Measurements from ENCODE around the gene SPPL3. TPM values are rescaled to one million over a fixed set of nuclear protein-coding genes. Genes with fewer than 3 reads are reported as not detected.

Gene SPPL3
- total RNA-seq, 1 donor, result 10.9 TPM

- TF ChIP-seq CTCF (IDR thresholded peaks at IDR 0.05; ENCODE audit: extremely low read depth, low read depth, low read length), result no peak
- H3K4me3 ChIP-seq (ENCODE audit: insufficient read depth, low read length), result no peak overlapping the region
- H3K4me1 ChIP-seq (ENCODE audit: insufficient read depth, low read length), result no peaks in the 10 kb centered on the region
- no peaks in the 10 kb centered on the region for H3K79me2 ChIP-seq (ENCODE audit: insufficient read depth, low read length)
- H3K4me2 ChIP-seq (ENCODE audit: insufficient read depth, low read length), result no peak overlapping the region
- no peaks in the 10 kb centered on the region for H3K36me3 ChIP-seq (ENCODE audit: insufficient read depth, low read length)
- no peak for DNase-seq (ENCODE audit: insufficient read length, low spot score, missing footprints)
- H4K20me1 ChIP-seq (ENCODE audit: insufficient read depth, low read length), result no peaks in the 10 kb centered on the region
- H2AFZ ChIP-seq (ENCODE audit: low read length), result no peak overlapping the region
- no peak overlapping the region for H3K27ac ChIP-seq (ENCODE audit: low read depth, low read length)
- H3K9me3 ChIP-seq (ENCODE audit: low read depth, low read length), result no peaks in the 10 kb centered on the region
- H3K27me3 ChIP-seq (ENCODE audit: insufficient read depth, low read length), result peaks cover 3% of the 10 kb centered on the region
Observed at GRCh38 chr12:120943482-120943881, 39.3 kb upstream of the SPPL3 start.

GRCh38 chr12:120941846-120942405 is 37.8 kb upstream of the SPPL3 start:
- Histone ChIP-seq H3K4me3 (ENCODE audit: insufficient read depth, low read length) (no peak overlapping the region), H3K27ac (ENCODE audit: low read depth, low read length) (no peak overlapping the region), H3K9me3 (ENCODE audit: low read depth, low read length) (no peaks in the 10 kb centered on the region), H4K20me1 (ENCODE audit: insufficient read depth, low read length) (no peaks in the 10 kb centered on the region), H2AFZ (ENCODE audit: low read length) (no peak overlapping the region), H3K79me2 (ENCODE audit: insufficient read depth, low read length) (no peaks in the 10 kb centered on the region), H3K4me2 (ENCODE audit: insufficient read depth, low read length) (no peak overlapping the region), H3K4me1 (ENCODE audit: insufficient read depth, low read length) (no peaks in the 10 kb centered on the region), H3K36me3 (ENCODE audit: insufficient read depth, low read length) (no peaks in the 10 kb centered on the region), H3K27me3 (ENCODE audit: insufficient read depth, low read length) (peaks cover 5% of the 10 kb centered on the region)
- TF ChIP-seq CTCF (IDR thresholded peaks at IDR 0.05; ENCODE audit: extremely low read depth, low read depth, low read length), result no peak
- DNase-seq (ENCODE audit: insufficient read length, low spot score, missing footprints), result peak; percentile 26

DNA sequence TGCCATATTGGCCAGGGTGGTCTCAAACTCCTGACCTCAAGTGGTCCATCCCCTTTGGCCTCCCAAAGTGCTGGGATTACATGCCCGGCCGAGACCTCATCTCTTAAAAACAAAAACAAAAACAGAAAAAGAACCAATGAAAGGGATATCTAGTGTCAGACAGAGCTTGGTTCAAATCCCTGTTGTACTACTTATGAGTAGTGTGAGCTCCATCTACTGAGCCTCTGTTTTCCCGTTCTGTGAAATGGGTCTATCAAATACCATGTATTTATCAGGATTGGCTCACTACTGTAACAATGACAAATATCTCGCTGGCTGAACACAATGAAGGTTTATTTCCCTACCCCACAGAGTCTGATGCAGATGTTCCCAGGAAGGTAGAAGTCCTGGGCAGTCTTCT is 37.3 kb upstream of the SPPL3 start:
- H4K20me1 ChIP-seq (ENCODE audit: insufficient read depth, low read length), result no peaks in the 10 kb centered on the region
- H3K36me3 ChIP-seq (ENCODE audit: insufficient read depth, low read length), result no peaks in the 10 kb centered on the region
- no peak overlapping the region for H3K4me3 ChIP-seq (ENCODE audit: insufficient read depth, low read length)
- H3K4me2 ChIP-seq (ENCODE audit: insufficient read depth, low read length), result no peak overlapping the region
- no peak for TF ChIP-seq CTCF (IDR thresholded peaks at IDR 0.05; ENCODE audit: extremely low read depth, low read depth, low read length)
- H3K9me3 ChIP-seq (ENCODE audit: low read depth, low read length), result no peaks in the 10 kb centered on the region
- no peaks in the 10 kb centered on the region for H3K79me2 ChIP-seq (ENCODE audit: insufficient read depth, low read length)
- DNase-seq (ENCODE audit: insufficient read length, low spot score, missing footprints), result no peak
- H3K4me1 ChIP-seq (ENCODE audit: insufficient read depth, low read length), result no peaks in the 10 kb centered on the region
- peaks cover 5% of the 10 kb centered on the region for H3K27me3 ChIP-seq (ENCODE audit: insufficient read depth, low read length)
- H3K27ac ChIP-seq (ENCODE audit: low read depth, low read length), result no peak overlapping the region
- H2AFZ ChIP-seq (ENCODE audit: low read length), result no peak overlapping the region

- H2AFZ ChIP-seq (ENCODE audit: low read length), result no peak overlapping the region
- H3K79me2 ChIP-seq (ENCODE audit: insufficient read depth, low read length), result no peaks in the 10 kb centered on the region
- H3K27ac ChIP-seq (ENCODE audit: low read depth, low read length), result no peak overlapping the region
- no peaks in the 10 kb centered on the region for H3K9me3 ChIP-seq (ENCODE audit: low read depth, low read length)
- H3K4me1 ChIP-seq (ENCODE audit: insufficient read depth, low read length), result no peaks in the 10 kb centered on the region
- H3K27me3 ChIP-seq (ENCODE audit: insufficient read depth, low read length), result peaks cover 5% of the 10 kb centered on the region
- no peak for TF ChIP-seq CTCF (IDR thresholded peaks at IDR 0.05; ENCODE audit: extremely low read depth, low read depth, low read length)
- no peak overlapping the region for H3K4me3 ChIP-seq (ENCODE audit: insufficient read depth, low read length)
- DNase-seq (ENCODE audit: insufficient read length, low spot score, missing footprints), result no peak
- no peak overlapping the region for H3K4me2 ChIP-seq (ENCODE audit: insufficient read depth, low read length)
- H4K20me1 ChIP-seq (ENCODE audit: insufficient read depth, low read length), result no peaks in the 10 kb centered on the region
- H3K36me3 ChIP-seq (ENCODE audit: insufficient read depth, low read length), result no peaks in the 10 kb centered on the region
Observed at GRCh38 chr12:120940799-120941198, 36.6 kb upstream of the SPPL3 start.

All from osteoblast (primary cell).